HEK293T (cell line): ENCODE measurements around the gene EHD4.

Experiments used
- CTCF ChIA-PET: fragments of 350-600 bp; formaldehyde crosslinking; extraction: SDS; loops from one replicate; lab custom pipeline; 2021; ENCODE audit warnings: antibody characterized with exemption, inconsistent platforms; lab: Yijun Ruan, JAX
- POLR2A ChIA-PET: fragments of 350-600 bp; formaldehyde crosslinking; extraction: SDS; loops from one replicate; lab custom pipeline; 2020; ENCODE audit warnings: antibody characterized with exemption, inconsistent platforms; lab: Yijun Ruan, JAX
- DNase-seq: peaks from one replicate; pipeline ENCODE4 v3.0.0; 2012; ENCODE audit warnings: mixed read lengths; ENCODE audit errors: extremely low spot score
- ARNT ChIP-seq: fragments of 450-650 bp; IDR thresholded peaks from 2 replicates; pipeline ENCODE4 v1.6.1; 2017; ENCODE audit warnings: mild to moderate bottlenecking
- BHLHE40 ChIP-seq: fragments of 450-650 bp; IDR thresholded peaks from 2 replicates; pipeline ENCODE4 v1.6.1; 2016; ENCODE audit warnings: mild to moderate bottlenecking, moderate library complexity, borderline replicate concordance
- CTBP1 ChIP-seq: fragments of 450-650 bp; IDR thresholded peaks from 2 replicates; pipeline ENCODE4 v1.6.1; 2016; ENCODE audit warnings: borderline replicate concordance
- ELF4 ChIP-seq: fragments of 450-650 bp; IDR thresholded peaks from 2 replicates; pipeline ENCODE4 v1.6.1; 2017; ENCODE audit warnings: antibody characterized with exemption
- FOXA1 ChIP-seq: fragments of 450-650 bp; IDR thresholded peaks from 2 replicates; pipeline ENCODE4 v1.6.1; 2016; ENCODE audit warnings: mild to moderate bottlenecking
- FOXK2 ChIP-seq: fragments of 450-650 bp; IDR thresholded peaks from 2 replicates; pipeline ENCODE4 v1.6.1; 2016; ENCODE audit warnings: mild to moderate bottlenecking
- FOXM1 ChIP-seq: fragments of 450-650 bp; IDR thresholded peaks from 2 replicates; pipeline ENCODE4 v1.6.1; 2017; ENCODE audit warnings: mild to moderate bottlenecking, borderline replicate concordance
- HDGF ChIP-seq: fragments of 450-650 bp; IDR thresholded peaks from 2 replicates; pipeline ENCODE4 v1.6.1; 2017; ENCODE audit warnings: antibody characterized with exemption, borderline replicate concordance
- L3MBTL2 ChIP-seq: fragments of 450-650 bp; conservative IDR thresholded peaks from 2 replicates; pipeline ENCODE4 v1.6.1; 2016; ENCODE audit warnings: mild to moderate bottlenecking
- LEF1 ChIP-seq: fragments of 450-650 bp; IDR thresholded peaks from 2 replicates; pipeline ENCODE4 v1.6.1; 2017; ENCODE audit warnings: mild to moderate bottlenecking, borderline replicate concordance
- NFRKB ChIP-seq: fragments of 450-650 bp; IDR thresholded peaks from 2 replicates; pipeline ENCODE4 v1.6.1; 2016; ENCODE audit warnings: mild to moderate bottlenecking, moderate library complexity
- PKNOX1 ChIP-seq: fragments of 450-650 bp; IDR thresholded peaks from 2 replicates; pipeline ENCODE4 v1.6.1; 2016
- SP1 ChIP-seq: fragments of 450-650 bp; IDR thresholded peaks from 2 replicates; pipeline ENCODE4 v1.6.1; 2017
- SUZ12 ChIP-seq: fragments of 450-650 bp; IDR thresholded peaks from 2 replicates; pipeline ENCODE4 v1.6.1; 2016; ENCODE audit warnings: mild to moderate bottlenecking
- TARDBP ChIP-seq: fragments of 450-650 bp; IDR thresholded peaks from 2 replicates; pipeline ENCODE4 v1.6.1; 2016
- ZNF384 ChIP-seq: fragments of 450-650 bp; IDR thresholded peaks from 2 replicates; pipeline ENCODE4 v1.6.1; 2016

Gene EHD4

DNA sequence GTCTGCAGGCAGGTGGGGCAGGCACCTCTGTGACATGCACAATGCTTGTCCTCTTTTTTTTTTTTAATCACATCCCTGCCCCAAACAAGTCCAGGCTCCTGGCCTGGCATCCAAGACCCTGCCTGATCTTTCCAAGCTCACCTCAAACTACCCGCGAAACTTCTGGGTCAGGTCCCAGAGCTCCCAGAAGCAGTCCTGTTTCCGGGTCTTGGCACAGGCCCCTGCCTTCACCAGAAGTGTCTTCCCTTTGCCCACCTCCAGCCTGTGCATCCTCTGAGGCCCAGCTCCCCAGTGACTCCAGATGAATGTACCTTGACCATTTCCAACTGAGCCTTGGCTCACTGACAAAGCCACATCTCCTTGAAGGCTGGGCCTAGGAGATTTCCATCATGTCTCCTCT is 25.5 kb upstream of the EHD4 start:
- ChIA-PET POLR2A (no interaction called here), CTCF (interaction anchor here (1.0 to 1.2 kb wide), 2 partner anchors 8 to 12 kb away, joined by 3 to 4 read pairs; no protein-coding TSS in a partner anchor)
- TF ChIP-seq SP1 (no peak), FOXM1 (no peak), LEF1 (no peak), ZNF384 (no peak), BHLHE40 (no peak), HDGF (no peak), ELF4 (no peak), PKNOX1 (no peak), ARNT (no peak), NFRKB (no peak), FOXK2 (no peak), L3MBTL2 (no peak), SUZ12 (no peak), CTBP1 (no peak), FOXA1 (no peak), TARDBP (no peak)
- no peak for DNase-seq

DNA sequence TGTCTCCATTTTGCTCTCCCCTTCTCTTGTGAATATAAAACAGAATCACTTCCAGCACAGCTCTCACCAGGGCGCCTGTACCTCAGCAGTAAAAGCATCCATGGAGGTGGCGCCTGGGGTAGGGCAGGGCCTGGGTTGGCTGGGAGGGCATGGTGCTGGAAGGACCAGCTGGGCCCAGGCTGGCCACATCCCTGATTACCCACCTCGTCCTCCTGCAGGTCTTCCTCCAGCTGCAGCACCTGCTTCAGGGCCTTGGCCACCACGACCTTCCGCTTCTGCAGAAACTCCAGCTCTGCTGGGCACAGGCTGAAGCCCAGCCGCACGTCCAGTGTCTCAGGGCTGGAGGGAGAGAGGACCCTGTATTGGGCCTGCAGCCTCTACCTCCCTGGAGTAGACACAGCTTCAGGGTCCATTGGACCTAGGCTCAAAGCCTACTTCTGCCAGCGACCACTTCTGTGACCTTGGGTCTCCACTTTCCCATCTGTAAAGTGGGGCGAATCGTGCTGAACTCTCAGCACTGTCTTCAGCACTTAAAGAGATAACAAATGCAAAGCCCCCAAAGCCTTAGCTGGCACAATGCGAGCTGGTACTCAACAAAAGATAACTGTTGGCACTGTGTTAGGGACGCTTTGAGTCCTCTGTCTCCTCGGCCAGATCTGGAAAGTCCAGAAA is 24.7 kb upstream of the EHD4 start:
- no peak for DNase-seq
- POLR2A ChIA-PET, result no interaction called here

GRCh38 chr15:41996376-41996775 is 24.0 kb upstream of the EHD4 start:
- TF ChIP-seq FOXK2, result no peak
- TF ChIP-seq SUZ12, result no peak
- TF ChIP-seq BHLHE40, result no peak
- TF ChIP-seq PKNOX1, result no peak
- TF ChIP-seq SP1, result no peak
- TF ChIP-seq TARDBP, result no peak
- no peak for TF ChIP-seq ELF4
- TF ChIP-seq HDGF, result no peak
- no peak for TF ChIP-seq ARNT
- TF ChIP-seq ZNF384, result no peak
- TF ChIP-seq FOXA1, result no peak
- ChIA-PET POLR2A (no interaction called here), CTCF (no interaction called here)
- DNase-seq, result no peak

More for the DNA sequence above, 24.7 kb upstream of the EHD4 start:
- TF ChIP-seq BHLHE40 (no peak), FOXK2 (no peak), SP1 (no peak), ARNT (no peak), TARDBP (no peak), LEF1 (no peak), ELF4 (no peak), L3MBTL2 (no peak), NFRKB (no peak)
- CTCF ChIA-PET, result interaction anchor here (1.0 kb wide), 1 partner anchor 11 kb away, joined by 3 read pairs; no protein-coding TSS in a partner anchor

DNA sequence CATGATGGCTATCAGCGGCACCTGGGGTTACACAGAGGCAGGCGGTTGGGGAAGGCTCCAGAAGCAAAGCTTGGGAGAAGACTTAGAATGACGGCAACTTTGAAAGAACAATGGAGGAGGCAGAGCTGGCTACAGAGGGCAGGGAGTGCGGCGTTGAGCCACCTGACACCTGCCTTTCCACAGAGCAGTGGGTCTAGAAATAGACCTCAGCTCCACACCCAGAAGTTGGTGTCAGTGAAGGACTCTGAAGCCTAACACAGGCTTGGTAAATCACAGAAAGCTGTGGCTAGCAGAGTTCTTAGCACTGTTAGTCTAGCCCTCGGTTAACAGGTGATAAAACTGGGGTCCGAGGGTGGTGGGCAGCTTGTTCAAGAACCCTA is 23.1 kb upstream of the EHD4 start:
- ChIA-PET POLR2A (interaction anchor here (1.8 kb wide), 1 partner anchor 23 kb away, joined by 6 read pairs; the partner anchor contains the start of gene EHD4), CTCF (no interaction called here)
- TF ChIP-seq ZNF384, result no peak
- no peak for TF ChIP-seq SUZ12
- no peak for TF ChIP-seq TARDBP
- TF ChIP-seq BHLHE40, result no peak
- no peak for TF ChIP-seq CTBP1
- no peak for TF ChIP-seq FOXK2
- no peak for TF ChIP-seq FOXM1
- no peak for TF ChIP-seq ELF4
- TF ChIP-seq LEF1, result no peak
- no peak for TF ChIP-seq FOXA1
- no peak for TF ChIP-seq PKNOX1
- TF ChIP-seq SP1, result no peak
- no peak for TF ChIP-seq HDGF
- no peak for TF ChIP-seq L3MBTL2
- TF ChIP-seq NFRKB, result no peak
- no peak for TF ChIP-seq ARNT
- DNase-seq, result no peak

DNA sequence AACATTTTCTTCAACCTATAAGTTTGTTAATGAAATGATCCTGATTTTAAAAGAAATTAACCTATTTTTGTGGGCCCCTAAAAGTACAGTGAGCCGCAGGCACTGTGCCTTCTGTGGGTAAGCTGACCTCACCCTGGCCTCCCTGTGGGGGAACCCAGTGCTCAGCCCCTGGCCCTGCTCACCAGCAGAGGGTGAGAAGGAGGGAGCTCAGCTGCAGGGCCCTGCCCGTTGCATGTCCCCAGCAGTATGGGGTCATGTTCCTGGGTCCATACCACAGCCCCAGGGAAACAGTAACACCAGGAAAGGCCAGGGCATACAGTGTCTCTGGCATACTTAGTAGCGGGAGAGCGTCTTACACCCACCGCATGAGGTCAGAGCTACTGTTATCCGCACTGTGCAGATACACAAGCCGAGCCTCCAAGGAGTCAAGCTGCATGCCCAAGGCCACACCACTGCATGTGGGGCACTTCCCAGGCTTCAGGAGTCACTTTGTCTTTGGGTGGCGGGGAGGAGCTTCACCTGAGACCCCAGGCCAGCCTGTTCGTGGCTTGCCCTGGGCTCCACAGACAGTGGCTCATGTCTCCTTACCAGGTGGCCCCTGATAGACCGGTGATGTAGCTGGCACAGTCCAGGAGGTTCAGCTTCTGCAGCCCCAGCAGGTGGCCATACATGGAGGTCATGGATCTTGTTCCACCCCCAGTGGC is 22.6 kb upstream of the EHD4 start:
- CTCF ChIA-PET, result no interaction called here
- DNase-seq, result no peak
- TF ChIP-seq SP1, result no peak
- POLR2A ChIA-PET, result interaction anchor here (1.8 kb wide), 1 partner anchor 22 kb away, joined by 6 read pairs; the partner anchor contains the start of gene EHD4

DNA sequence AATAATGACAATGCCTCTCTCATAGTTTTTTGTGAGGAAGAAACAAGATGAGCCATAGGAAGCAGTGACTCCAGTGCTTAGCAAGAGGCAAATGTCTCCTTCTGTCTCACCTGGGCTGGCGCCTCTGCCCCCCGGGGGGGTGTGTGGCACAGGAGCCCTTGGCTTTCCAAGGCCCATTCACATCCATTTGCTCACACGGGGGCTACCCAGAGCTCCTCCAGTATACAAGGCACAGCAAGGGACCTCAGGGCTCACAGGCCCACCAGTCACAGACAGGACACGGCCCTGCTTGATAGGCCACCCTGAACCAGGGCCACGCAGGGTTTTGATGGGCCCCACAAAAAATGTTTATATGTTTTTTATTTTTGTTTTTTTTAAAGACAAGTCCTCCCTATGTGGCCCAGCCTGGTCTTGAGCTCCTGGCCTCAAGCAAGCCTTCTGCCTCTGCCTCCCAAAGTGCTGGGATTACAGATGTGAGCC is 21.9 kb upstream of the EHD4 start:
- POLR2A ChIA-PET, result interaction anchor here (1.8 kb wide), 1 partner anchor 22 kb away, joined by 6 read pairs; the partner anchor contains the start of gene EHD4
- no peak for DNase-seq
- CTCF ChIA-PET, result no interaction called here
- TF ChIP-seq ZNF384 (no peak), HDGF (no peak), PKNOX1 (no peak), FOXK2 (no peak), LEF1 (no peak), BHLHE40 (no peak), FOXM1 (no peak), CTBP1 (no peak), NFRKB (no peak)
